ENCODE measurements around the gene FAM83G.

DNA sequence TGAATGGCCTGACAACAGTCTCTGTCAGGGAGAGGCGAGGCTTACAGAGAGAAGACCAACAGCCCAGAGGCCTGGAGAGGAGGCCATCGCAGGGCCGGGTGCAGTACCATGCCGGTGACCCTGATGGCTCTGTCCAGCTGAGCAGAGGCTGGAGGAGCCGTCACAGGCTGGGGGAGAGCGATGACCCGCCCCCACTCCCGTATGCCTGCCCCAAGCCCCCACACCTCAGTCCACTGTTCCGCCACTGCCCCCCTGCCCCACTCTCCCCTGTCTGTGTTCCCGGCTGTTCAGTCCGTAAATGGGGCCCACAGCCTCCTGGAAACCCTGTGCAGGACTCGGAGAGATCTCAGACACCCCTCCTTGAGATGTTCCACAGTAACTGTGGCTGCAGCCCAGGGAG, 12.8 kb upstream of the FAM83G start:
- no peak for TF ChIP-seq POLR2A (IDR thresholded peaks at IDR 0.05)
- TF ChIP-seq, protein P1, sequence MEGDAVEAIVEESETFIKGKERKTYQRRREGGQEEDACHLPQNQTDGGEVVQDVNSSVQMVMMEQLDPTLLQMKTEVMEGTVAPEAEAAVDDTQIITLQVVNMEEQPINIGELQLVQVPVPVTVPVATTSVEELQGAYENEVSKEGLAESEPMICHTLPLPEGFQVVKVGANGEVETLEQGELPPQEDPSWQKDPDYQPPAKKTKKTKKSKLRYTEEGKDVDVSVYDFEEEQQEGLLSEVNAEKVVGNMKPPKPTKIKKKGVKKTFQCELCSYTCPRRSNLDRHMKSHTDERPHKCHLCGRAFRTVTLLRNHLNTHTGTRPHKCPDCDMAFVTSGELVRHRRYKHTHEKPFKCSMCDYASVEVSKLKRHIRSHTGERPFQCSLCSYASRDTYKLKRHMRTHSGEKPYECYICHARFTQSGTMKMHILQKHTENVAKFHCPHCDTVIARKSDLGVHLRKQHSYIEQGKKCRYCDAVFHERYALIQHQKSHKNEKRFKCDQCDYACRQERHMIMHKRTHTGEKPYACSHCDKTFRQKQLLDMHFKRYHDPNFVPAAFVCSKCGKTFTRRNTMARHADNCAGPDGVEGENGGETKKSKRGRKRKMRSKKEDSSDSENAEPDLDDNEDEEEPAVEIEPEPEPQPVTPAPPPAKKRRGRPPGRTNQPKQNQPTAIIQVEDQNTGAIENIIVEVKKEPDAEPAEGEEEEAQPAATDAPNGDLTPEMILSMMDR (IDR thresholded peaks at IDR 0.05) = no peak

Data from ovary (tissue), 3 donors.